ENCODE data around the gene HS3ST3A1.
"Not testable (repeated sequence)": the region's sequence is repeated elsewhere in the genome, so short reads cannot be mapped to it uniquely, and the experiment has no call there.

GRCh38 chr17:13496553-13497056 lies 105.1 kb downstream of the HS3ST3A1 start:
- not testable (repeated sequence) for TF ChIP-seq POLR2A (IDR thresholded peaks at IDR 0.05); CTCF (IDR thresholded peaks at IDR 0.05); POLR2AphosphoS5 (IDR thresholded peaks at IDR 0.05; ENCODE audit: insufficient read depth in 1 of 2, low read depth in 1 of 2)

All from vagina (tissue), 2 donors.